Activated naive CD8-positive, alpha-beta T cell (primary cell): ENCODE results near the gene RANBP2.
"Not testable (repeated sequence)": the region's sequence is repeated elsewhere in the genome, so short reads cannot be mapped to it uniquely, and the experiment has no call there.

Experiments used
- H3K27ac Mint-ChIP-seq: one replicate; pipeline ENCODE4 v1.8.0; 2021; ENCODE audit warnings: mixed read lengths
- H3K27me3 Mint-ChIP-seq: one replicate; pipeline ENCODE4 v1.8.0; 2021; ENCODE audit warnings: mixed read lengths
- H3K36me3 Mint-ChIP-seq: one replicate; pipeline ENCODE4 v1.8.0; 2021; ENCODE audit warnings: mixed read lengths
- H3K4me1 Mint-ChIP-seq: one replicate; pipeline ENCODE4 v1.8.0; 2021; ENCODE audit warnings: low read depth, mixed read lengths
- H3K4me3 Mint-ChIP-seq: one replicate; pipeline ENCODE4 v1.8.0; 2021; ENCODE audit warnings: mild to moderate bottlenecking, mixed read lengths
- H3K9me3 Mint-ChIP-seq: one replicate; pipeline ENCODE4 v1.8.0; 2021; ENCODE audit warnings: low read depth, mixed read lengths

The RANBP2 gene

GRCh38 chr2:108719149-108720044, at the start of gene RANBP2:
RANBP2 (plus strand) TSS chr2:108719482; CDS start chr2:108719607, 125 bp downstream.
- Mint-ChIP-seq H3K27ac (peak within 1 kb of the TSS; percentile 100), H3K4me1 (peaks cover 20% of the 10 kb centered on the region), H3K36me3 (no peaks in the 10 kb centered on the region)

GRCh38 chr2:108670282-108670681, 49.0 kb upstream of the RANBP2 start:
- H3K4me1 Mint-ChIP-seq, H3K27ac Mint-ChIP-seq, H3K36me3 Mint-ChIP-seq, H3K9me3 Mint-ChIP-seq, H3K4me3 Mint-ChIP-seq, H3K27me3 Mint-ChIP-seq: not testable (repeated sequence)

More at GRCh38 chr2:108719149-108720044, at the start of gene RANBP2:
- Mint-ChIP-seq H3K27me3 (no peaks in the 10 kb centered on the region), H3K9me3 (no peaks in the 10 kb centered on the region), H3K4me3 (peak within 1 kb of the TSS; percentile 97)

- not testable (repeated sequence) for H3K4me1 Mint-ChIP-seq, H3K9me3 Mint-ChIP-seq, H3K4me3 Mint-ChIP-seq, H3K27me3 Mint-ChIP-seq, H3K27ac Mint-ChIP-seq, H3K36me3 Mint-ChIP-seq
These were observed 47.0 kb upstream of the RANBP2 start for GRCh38 chr2:108672200-108672805.

- H3K4me3 Mint-ChIP-seq, H3K9me3 Mint-ChIP-seq, H3K36me3 Mint-ChIP-seq, H3K27me3 Mint-ChIP-seq, H3K4me1 Mint-ChIP-seq, H3K27ac Mint-ChIP-seq: not testable (repeated sequence)
These were observed 42.8 kb upstream of the RANBP2 start for GRCh38 chr2:108676522-108676921.

GRCh38 chr2:108677239-108677744, 42.0 kb upstream of the RANBP2 start:
- not testable (repeated sequence) for H3K9me3 Mint-ChIP-seq, H3K27me3 Mint-ChIP-seq, H3K27ac Mint-ChIP-seq, H3K4me3 Mint-ChIP-seq, H3K36me3 Mint-ChIP-seq, H3K4me1 Mint-ChIP-seq

- not testable (repeated sequence) for H3K36me3 Mint-ChIP-seq, H3K27me3 Mint-ChIP-seq, H3K4me1 Mint-ChIP-seq, H3K4me3 Mint-ChIP-seq, H3K9me3 Mint-ChIP-seq, H3K27ac Mint-ChIP-seq
These were observed 41.1 kb upstream of the RANBP2 start for GRCh38 chr2:108678198-108678651.

- H3K36me3 Mint-ChIP-seq, H3K27ac Mint-ChIP-seq, H3K27me3 Mint-ChIP-seq, H3K4me1 Mint-ChIP-seq, H3K9me3 Mint-ChIP-seq, H3K4me3 Mint-ChIP-seq: not testable (repeated sequence)
These were observed 38.5 kb upstream of the RANBP2 start for GRCh38 chr2:108680805-108681204.

- H3K4me1 Mint-ChIP-seq, H3K4me3 Mint-ChIP-seq, H3K36me3 Mint-ChIP-seq, H3K9me3 Mint-ChIP-seq, H3K27me3 Mint-ChIP-seq, H3K27ac Mint-ChIP-seq: not testable (repeated sequence)
These were observed 30.2 kb upstream of the RANBP2 start for GRCh38 chr2:108688818-108689756.

- H3K4me3 Mint-ChIP-seq, H3K27me3 Mint-ChIP-seq, H3K4me1 Mint-ChIP-seq, H3K27ac Mint-ChIP-seq, H3K36me3 Mint-ChIP-seq, H3K9me3 Mint-ChIP-seq: not testable (repeated sequence)
These were observed 29.3 kb upstream of the RANBP2 start for GRCh38 chr2:108690001-108690400.

- H3K4me1 Mint-ChIP-seq, result no peaks in the 10 kb centered on the region
- no peak overlapping the region for H3K4me3 Mint-ChIP-seq
- H3K36me3 Mint-ChIP-seq, result no peaks in the 10 kb centered on the region
- H3K9me3 Mint-ChIP-seq, result no peaks in the 10 kb centered on the region
- H3K27me3 Mint-ChIP-seq, result no peaks in the 10 kb centered on the region
- no peak overlapping the region for H3K27ac Mint-ChIP-seq
These were observed 27.8 kb upstream of the RANBP2 start for GRCh38 chr2:108691447-108691846.

- Mint-ChIP-seq H3K27me3 (no peaks in the 10 kb centered on the region), H3K36me3 (peaks cover under 1% of the 10 kb centered on the region), H3K4me1 (no peaks in the 10 kb centered on the region), H3K9me3 (no peaks in the 10 kb centered on the region), H3K4me3 (no peak overlapping the region), H3K27ac (no peak overlapping the region)
These were observed 18.1 kb upstream of the RANBP2 start for GRCh38 chr2:108701208-108701607.

GRCh38 chr2:108701806-108702205, 17.5 kb upstream of the RANBP2 start:
- no peaks in the 10 kb centered on the region for H3K9me3 Mint-ChIP-seq
- peaks cover 2% of the 10 kb centered on the region for H3K36me3 Mint-ChIP-seq
- H3K27me3 Mint-ChIP-seq, result no peaks in the 10 kb centered on the region
- no peak overlapping the region for H3K4me3 Mint-ChIP-seq
- H3K4me1 Mint-ChIP-seq, result no peaks in the 10 kb centered on the region
- no peak overlapping the region for H3K27ac Mint-ChIP-seq

GRCh38 chr2:108704871-108705270, 14.4 kb upstream of the RANBP2 start:
- Mint-ChIP-seq H3K27ac (no peak overlapping the region), H3K27me3 (no peaks in the 10 kb centered on the region), H3K36me3 (peaks cover 11% of the 10 kb centered on the region), H3K4me3 (no peak overlapping the region), H3K9me3 (peaks cover 5% of the 10 kb centered on the region), H3K4me1 (no peaks in the 10 kb centered on the region)

- Mint-ChIP-seq H3K9me3 (peaks cover 5% of the 10 kb centered on the region), H3K36me3 (peaks cover 11% of the 10 kb centered on the region), H3K27ac (no peak overlapping the region), H3K4me3 (no peak overlapping the region), H3K4me1 (no peaks in the 10 kb centered on the region), H3K27me3 (no peaks in the 10 kb centered on the region)
These were observed 12.0 kb upstream of the RANBP2 start for GRCh38 chr2:108707300-108707699.

GRCh38 chr2:108716971-108717370, 2.3 kb upstream of the RANBP2 start:
- H3K27ac Mint-ChIP-seq, H3K36me3 Mint-ChIP-seq, H3K4me3 Mint-ChIP-seq, H3K9me3 Mint-ChIP-seq, H3K4me1 Mint-ChIP-seq, H3K27me3 Mint-ChIP-seq: not testable (repeated sequence)
